H9 (cell line): ENCODE measurements around the gene CDH13. TPM values are rescaled to one million over a fixed set of nuclear protein-coding genes. Genes with fewer than 3 reads are reported as not detected.
A peak's percentile ranks its signal among the peaks of the same experiment; 100 is the strongest.

Experiments used
- DNase-seq: peaks from one replicate; pipeline ENCODE4 v3.0.0-alpha.2; 2017
- H2AFZ ChIP-seq: one replicate; pipeline ENCODE4 v1.6.1; 2013; ENCODE audit warnings: mild to moderate bottlenecking, low read length, control low read depth, moderate library complexity
- H2AK5ac ChIP-seq: 2 replicates; pipeline ENCODE4 v1.6.1; 2013; ENCODE audit warnings: low read length, control low read depth, mixed read lengths; ENCODE audit not compliant: insufficient read length
- H2BK120ac ChIP-seq: one replicate; pipeline ENCODE4 v1.6.1; 2013; ENCODE audit warnings: low read depth, mild to moderate bottlenecking, low read length, control low read depth, inconsistent platforms; ENCODE audit not compliant: poor library complexity, severe bottlenecking
- H2BK12ac ChIP-seq: 2 replicates; pipeline ENCODE4 v1.6.1; 2013; ENCODE audit warnings: low read length, control low read depth, mixed read lengths, low read depth; ENCODE audit not compliant: insufficient read length
- H2BK15ac ChIP-seq: 2 replicates; pipeline ENCODE4 v1.6.1; 2013; ENCODE audit warnings: low read depth, low read length, control low read depth
- H2BK20ac ChIP-seq: one replicate; pipeline ENCODE4 v1.6.1; 2013; ENCODE audit warnings: low read depth, mild to moderate bottlenecking, low read length, control low read depth, inconsistent platforms; ENCODE audit not compliant: poor library complexity, severe bottlenecking
- H2BK5ac ChIP-seq: 2 replicates; pipeline ENCODE4 v1.6.1; 2013; ENCODE audit warnings: low read length, control low read depth, mixed read lengths; ENCODE audit not compliant: insufficient read length
- H3K14ac ChIP-seq: 2 replicates; pipeline ENCODE4 v1.6.1; 2013; ENCODE audit warnings: low read length, control low read depth; ENCODE audit not compliant: insufficient read depth
- H3K18ac ChIP-seq: 2 replicates; pipeline ENCODE4 v1.6.1; 2013; ENCODE audit warnings: low read depth, mild to moderate bottlenecking, mixed read lengths, low read length, control low read depth; ENCODE audit not compliant: insufficient read length
- H3K23ac ChIP-seq: 2 replicates; pipeline ENCODE4 v1.6.1; 2013; ENCODE audit warnings: low read length, control low read depth, mixed read lengths, low read depth; ENCODE audit not compliant: insufficient read length
- H3K23me2 ChIP-seq: 2 replicates; pipeline ENCODE4 v1.6.1; 2013; ENCODE audit warnings: low read depth, mild to moderate bottlenecking, mixed read lengths, low read length, control low read depth; ENCODE audit not compliant: insufficient read length, poor library complexity, severe bottlenecking
- H3K27ac ChIP-seq: 2 replicates; pipeline ENCODE4 v1.5.1; 2013; ENCODE audit warnings: low read length, control low read depth, mixed read lengths, low read depth; ENCODE audit not compliant: insufficient read length
- H3K27me3 ChIP-seq: 2 replicates; pipeline ENCODE4 v1.6.1; 2013; ENCODE audit warnings: low read length, control low read depth, inconsistent platforms; ENCODE audit not compliant: insufficient read depth
- H3K4ac ChIP-seq: 2 replicates; pipeline ENCODE4 v1.6.1; 2013; ENCODE audit warnings: low read depth, mild to moderate bottlenecking, control low read depth, inconsistent platforms, low read length, moderate library complexity
- H3K4me1 ChIP-seq: 2 replicates; pipeline ENCODE4 v1.6.1; 2013; ENCODE audit warnings: low read length, control low read depth, inconsistent platforms; ENCODE audit not compliant: insufficient read depth
- H3K4me2 ChIP-seq: 2 replicates; pipeline ENCODE4 v1.6.1; 2013; ENCODE audit warnings: low read length, control low read depth, mixed read lengths; ENCODE audit not compliant: insufficient read length, insufficient read depth
- H3K56ac ChIP-seq: 2 replicates; pipeline ENCODE4 v1.6.1; 2013; ENCODE audit warnings: low read depth, mild to moderate bottlenecking, mixed read lengths, low read length, control low read depth; ENCODE audit not compliant: insufficient read length
- H3K79me1 ChIP-seq: 2 replicates; pipeline ENCODE4 v1.6.1; 2013; ENCODE audit warnings: low read depth, mild to moderate bottlenecking, moderate library complexity, low read length, control low read depth, inconsistent platforms; ENCODE audit not compliant: insufficient read depth, poor library complexity, severe bottlenecking
- H3K79me2 ChIP-seq: 2 replicates; pipeline ENCODE4 v1.6.1; 2013; ENCODE audit warnings: low read length, control low read depth, inconsistent platforms; ENCODE audit not compliant: insufficient read depth
- H3K9ac ChIP-seq: 2 replicates; pipeline ENCODE4 v1.6.1; 2013; ENCODE audit warnings: low read length, control low read depth, mixed read lengths; ENCODE audit not compliant: insufficient read length; ENCODE audit errors: extremely low read depth
- H3K9me3 ChIP-seq: one replicate; pipeline ENCODE4 v1.6.1; 2013; ENCODE audit warnings: low read depth, low read length, inconsistent platforms; ENCODE audit not compliant: control insufficient read depth
- H3T11ph ChIP-seq: one replicate; pipeline ENCODE4 v1.6.1; 2013; ENCODE audit warnings: mild to moderate bottlenecking, low read length, control low read depth, inconsistent platforms
- H4K20me1 ChIP-seq: one replicate; pipeline ENCODE4 v1.6.1; 2013; ENCODE audit not compliant: control insufficient read depth, insufficient read length, insufficient read depth
- H4K5ac ChIP-seq: 2 replicates; pipeline ENCODE4 v1.6.1; 2013; ENCODE audit warnings: low read depth, mild to moderate bottlenecking, mixed read lengths, low read length, control low read depth; ENCODE audit not compliant: insufficient read length
- H4K8ac ChIP-seq: replicated peaks from 2 replicates; pipeline ENCODE4 v1.6.1; 2013; ENCODE audit warnings: low read length, control low read depth, mixed read lengths, low read depth; ENCODE audit not compliant: insufficient read length
- H4K91ac ChIP-seq: 2 replicates; pipeline ENCODE4 v1.6.1; 2013; ENCODE audit warnings: low read depth, mild to moderate bottlenecking, moderate library complexity, mixed read lengths, low read length, control low read depth; ENCODE audit not compliant: insufficient read length
- H3K27ac Mint-ChIP-seq, 3 experiments: 2 replicates in 2 of 3; 3 replicates in 1 of 3; pipeline ENCODE4 v1.8.0; 2020 to 2021; ENCODE audit warnings: mixed read lengths in 3 of 3, mild to moderate bottlenecking in 1 of 3, moderate library complexity in 1 of 3
- H3K27me3 Mint-ChIP-seq: 2 replicates; pipeline ENCODE4 v1.8.0; 2021; ENCODE audit warnings: low read depth, mild to moderate bottlenecking, moderate library complexity, mixed read lengths
- H3K36me3 Mint-ChIP-seq, 3 experiments: 2 replicates in 2 of 3; 3 replicates in 1 of 3; pipeline ENCODE4 v1.8.0; 2020 to 2021; ENCODE audit warnings: low read depth in 3 of 3, mixed read lengths in 3 of 3; ENCODE audit not compliant: insufficient read depth in 1 of 3
- H3K4me1 Mint-ChIP-seq, 2 experiments: 2 replicates each; pipeline ENCODE4 v1.8.0; 2020; ENCODE audit warnings: mixed read lengths in 2 of 2
- H3K4me3 Mint-ChIP-seq, 2 experiments: 2 replicates in 1 of 2; 3 replicates in 1 of 2; pipeline ENCODE4 v1.8.0; 2020 to 2021; ENCODE audit warnings: mild to moderate bottlenecking in 2 of 2, mixed read lengths in 2 of 2, moderate library complexity in 1 of 2
- H3K9me3 Mint-ChIP-seq, 2 experiments: 2 replicates in 1 of 2; 3 replicates in 1 of 2; pipeline ENCODE4 v1.8.0; 2020; ENCODE audit warnings: mild to moderate bottlenecking in 2 of 2, mixed read lengths in 2 of 2, moderate library complexity in 1 of 2
- CTCF ChIP-seq: fragments of 200-600 bp; sonication (generic); conservative IDR thresholded peaks from 3 replicates; pipeline ENCODE4 v1.8.0; 2021; ENCODE audit warnings: antibody characterized with exemption, mild to moderate bottlenecking
- WGBS: extraction: QIAGEN DNeasy Blood & Tissue Kit; methylation state at CpG from one replicate; pipeline ENCODE4 v1.1.7; 2013; ENCODE audit warnings: missing lambda C conversion rate, low lambda C conversion rate, mixed read lengths; ENCODE audit not compliant: insufficient read length; ENCODE audit errors: extremely low coverage; 5-methylcytosine and 5-hydroxymethylcytosine counted together
- total RNA-seq: library from RNA; stranded (reverse); gene quantifications from 2 replicates; pipeline ENCODE4 v1.2.1, GENCODE V29; 2021

CDH13 gene
- total RNA-seq, 1 experiment from 2014 or later, result 1.5 TPM

- no peaks in the 10 kb centered on the region for H3K27me3 Mint-ChIP-seq
Measured at GRCh38 chr16:83472776-83473501, 846.2 kb downstream of the CDH13 start.

More at GRCh38 chr16:83472776-83473501, 846.2 kb downstream of the CDH13 start:
- H3K36me3 Mint-ChIP-seq, result no peaks in the 10 kb centered on the region
- no peak for TF ChIP-seq CTCF
- H3K9me3 ChIP-seq, result no peaks in the 10 kb centered on the region
- H3K79me1 ChIP-seq, result no peaks in the 10 kb centered on the region
- H3K4me1 ChIP-seq, result no peaks in the 10 kb centered on the region
- H2BK20ac ChIP-seq, result no peak overlapping the region
- H3K27ac Mint-ChIP-seq, result no peak overlapping the region
- H2BK120ac ChIP-seq, result no peak overlapping the region
- H4K91ac ChIP-seq, result no peak overlapping the region
- no peak overlapping the region for H2BK5ac ChIP-seq
- no peak overlapping the region for H3K4ac ChIP-seq
- no peak overlapping the region for H3K23ac ChIP-seq
- H3K9ac ChIP-seq, result no peak overlapping the region
- no peaks in the 10 kb centered on the region for H3K4me1 Mint-ChIP-seq
- no peaks in the 10 kb centered on the region for H3K9me3 Mint-ChIP-seq
- H3K18ac ChIP-seq, result no peak overlapping the region
- no peak overlapping the region for H3K14ac ChIP-seq
- no peak overlapping the region for H2AK5ac ChIP-seq
- no peak overlapping the region for H2BK12ac ChIP-seq
- H3K56ac ChIP-seq, result no peak overlapping the region
- H2BK15ac ChIP-seq, result no peak overlapping the region
- H3T11ph ChIP-seq, result no peak overlapping the region
- no peaks in the 10 kb centered on the region for H3K23me2 ChIP-seq
- no peak overlapping the region for H4K8ac ChIP-seq
- no peak overlapping the region for H3K27ac ChIP-seq
- H4K20me1 ChIP-seq, result no peaks in the 10 kb centered on the region
- H4K5ac ChIP-seq, result no peak overlapping the region
- H3K4me2 ChIP-seq, result no peak overlapping the region
- no peak overlapping the region for H3K4me3 Mint-ChIP-seq
- H2AFZ ChIP-seq, result no peak overlapping the region
- no CpG with 5 or more reads among the region's 7 CpGs for WGBS
- no peaks in the 10 kb centered on the region for H3K79me2 ChIP-seq
- H3K27me3 ChIP-seq, result no peaks in the 10 kb centered on the region
- DNase-seq, result peak; percentile 1
